IMR-90 (cell line): Measurements from ENCODE around the gene CREB1. TPM values are rescaled to one million over a fixed set of nuclear protein-coding genes. Genes with fewer than 3 reads are reported as not detected.

Experiments used
- ATAC-seq: fragments of 200-7000 bp; cut with Tn5 transposase; 2 replicates; pipeline ENCODE4 v1.9.1; 2020; ENCODE audit warnings: low read depth, mild to moderate bottlenecking, moderate library complexity
- BruUV-seq: library from RNA; stranded (reverse); fragments of 400-500 nt; replicated peaks from 2 replicates; lab custom pipeline; 2021; lab: Mats Ljungman, UMichigan
- CTCF ChIA-PET: fragments of 300-600 bp; formaldehyde crosslinking; extraction: SDS; loops from one replicate; lab custom pipeline; 2021; ENCODE audit warnings: antibody characterized with exemption; lab: Yijun Ruan, JAX
- POLR2A ChIA-PET: fragments of 300-600 bp; sonication (Branson Sonifier 250); formaldehyde crosslinking; loops from one replicate; lab custom pipeline; 2022; ENCODE audit warnings: antibody characterized with exemption; ENCODE audit not compliant: unreplicated experiment; lab: Charles Lee
- DNase-seq: peaks from one replicate; pipeline ENCODE4 v3.0.0; 2013
- H2AFZ ChIP-seq: replicated peaks from 2 replicates; pipeline ENCODE3; 2013; ENCODE audit warnings: low read length, mild to moderate bottlenecking; ENCODE audit not compliant: poor library complexity
- H2AK5ac ChIP-seq: 2 replicates; pipeline ENCODE4 v1.6.1; 2013; ENCODE audit warnings: low read depth, low read length, inconsistent platforms
- H2AK9ac ChIP-seq: replicated peaks from 2 replicates; pipeline ENCODE3; 2013; ENCODE audit warnings: mild to moderate bottlenecking, low read depth, low read length, moderate library complexity; ENCODE audit not compliant: poor library complexity
- H2BK120ac ChIP-seq: 2 replicates; pipeline ENCODE4 v1.6.1; 2013; ENCODE audit warnings: low read depth, low read length, inconsistent platforms
- H2BK15ac ChIP-seq: 3 replicates; pipeline ENCODE4 v1.6.1; 2013; ENCODE audit warnings: low read depth, low read length, inconsistent platforms
- H2BK20ac ChIP-seq: 2 replicates; pipeline ENCODE4 v1.6.1; 2013; ENCODE audit warnings: low read depth, mild to moderate bottlenecking, inconsistent platforms, low read length, moderate library complexity
- H2BK5ac ChIP-seq: 2 replicates; pipeline ENCODE4 v1.6.1; 2013; ENCODE audit warnings: mild to moderate bottlenecking, low read depth, low read length, inconsistent platforms; ENCODE audit not compliant: poor library complexity, severe bottlenecking
- H3K14ac ChIP-seq: replicated peaks from 2 replicates; pipeline ENCODE4 v1.6.1; 2013; ENCODE audit warnings: low read depth, low read length, inconsistent platforms
- H3K18ac ChIP-seq: 2 replicates; pipeline ENCODE4 v1.6.1; 2013; ENCODE audit warnings: low read depth, low read length, control low read depth
- H3K23ac ChIP-seq: 2 replicates; pipeline ENCODE4 v1.6.1; 2013; ENCODE audit warnings: low read depth, low read length, inconsistent platforms
- H3K27ac ChIP-seq: 2 replicates; pipeline ENCODE4 v1.5.1; 2013; ENCODE audit warnings: mild to moderate bottlenecking, control low read depth, low read length; ENCODE audit not compliant: insufficient read depth
- H3K27me3 ChIP-seq: 2 replicates; pipeline ENCODE4 v1.6.1; 2013; ENCODE audit warnings: low read length; ENCODE audit not compliant: control insufficient read depth, insufficient read depth
- H3K36me3 ChIP-seq: 2 replicates; pipeline ENCODE4 v1.6.1; 2013; ENCODE audit warnings: low read length, mixed read lengths; ENCODE audit not compliant: control insufficient read depth, insufficient read depth
- H3K4ac ChIP-seq: 2 replicates; pipeline ENCODE4 v1.6.1; 2013; ENCODE audit warnings: low read depth, low read length, inconsistent platforms
- H3K4me1 ChIP-seq: 2 replicates; pipeline ENCODE4 v1.6.1; 2013; ENCODE audit warnings: low read length, mixed read lengths; ENCODE audit not compliant: control insufficient read depth, insufficient read depth
- H3K4me2 ChIP-seq: 2 replicates; pipeline ENCODE4 v1.6.1; 2013; ENCODE audit warnings: low read depth, mild to moderate bottlenecking, control low read depth, low read length, moderate library complexity
- H3K4me3 ChIP-seq: 2 replicates; pipeline ENCODE4 v1.5.1; 2013; ENCODE audit warnings: low read depth, mild to moderate bottlenecking, control low read depth, low read length, moderate library complexity; ENCODE audit not compliant: insufficient read depth
- H3K56ac ChIP-seq: 2 replicates; pipeline ENCODE4 v1.6.1; 2013; ENCODE audit warnings: low read length, inconsistent platforms; ENCODE audit not compliant: insufficient read depth; ENCODE audit errors: extremely low read depth
- H3K79me1 ChIP-seq, 2 experiments: 2 replicates each; pipeline ENCODE4 v1.6.1; 2013; ENCODE audit warnings: low read length in 2 of 2, inconsistent platforms in 1 of 2, low read depth in 1 of 2
- H3K9ac ChIP-seq: 2 replicates; pipeline ENCODE4 v1.6.1; 2013; ENCODE audit warnings: low read depth, low read length, control low read depth
- H3K9me1 ChIP-seq: 2 replicates; pipeline ENCODE4 v1.6.1; 2013; ENCODE audit warnings: low read length, inconsistent platforms; ENCODE audit not compliant: insufficient read depth
- H3K9me3 ChIP-seq: 2 replicates; pipeline ENCODE4 v1.6.1; 2013; ENCODE audit warnings: low read length; ENCODE audit not compliant: control insufficient read depth, insufficient read depth
- H4K20me1 ChIP-seq: 2 replicates; pipeline ENCODE4 v1.6.1; 2013; ENCODE audit warnings: low read length, inconsistent platforms; ENCODE audit not compliant: insufficient read depth
- H4K5ac ChIP-seq: 2 replicates; pipeline ENCODE4 v1.6.1; 2013; ENCODE audit warnings: mild to moderate bottlenecking, low read depth, low read length, control low read depth
- H4K8ac ChIP-seq, 2 experiments: 2 replicates each; pipeline ENCODE4 v1.6.1; 2013; ENCODE audit warnings: low read depth in 2 of 2, low read length in 2 of 2, control low read depth in 1 of 2, inconsistent platforms in 1 of 2
- H4K91ac ChIP-seq: 2 replicates; pipeline ENCODE4 v1.6.1; 2013; ENCODE audit warnings: low read depth, low read length, inconsistent platforms; ENCODE audit not compliant: insufficient read depth
- BHLHE40 ChIP-seq: fragments of 150-350 bp; IDR thresholded peaks from 2 replicates; pipeline ENCODE4 v1.6.1; 2016; ENCODE audit warnings: mild to moderate bottlenecking, low read depth, low read length
- CEBPB ChIP-seq: IDR thresholded peaks from 2 replicates; pipeline ENCODE4 v1.6.1; 2012; ENCODE audit warnings: low read depth, low read length, improper control_type of control experiment
- CHD1 ChIP-seq: IDR thresholded peaks from 2 replicates; pipeline ENCODE4 v1.6.1; 2012; ENCODE audit warnings: low read depth, low read length, improper control_type of control experiment
- CTCF ChIP-seq: conservative IDR thresholded peaks from 2 replicates; pipeline ENCODE4 v1.5.1; 2012; ENCODE audit warnings: mild to moderate bottlenecking, low read depth, low read length, improper control_type of control experiment
- ELK1 ChIP-seq: fragments of 150-350 bp; IDR thresholded peaks from 2 replicates; pipeline ENCODE4 v1.6.1; 2016; ENCODE audit warnings: low read depth, mild to moderate bottlenecking, low read length, moderate library complexity, borderline replicate concordance
- FOS ChIP-seq: fragments of 150-350 bp; IDR thresholded peaks from 2 replicates; pipeline ENCODE4 v1.6.1; 2016; ENCODE audit warnings: low read depth, low read length
- MAFK ChIP-seq: IDR thresholded peaks from 2 replicates; pipeline ENCODE4 v1.6.1; 2012; ENCODE audit warnings: low read depth, low read length, improper control_type of control experiment
- MAZ ChIP-seq: IDR thresholded peaks from 2 replicates; pipeline ENCODE4 v1.6.1; 2012; ENCODE audit warnings: low read depth, mild to moderate bottlenecking, low read length, improper control_type of control experiment, moderate library complexity, borderline replicate concordance
- MXI1 ChIP-seq: IDR thresholded peaks from 2 replicates; pipeline ENCODE4 v1.6.1; 2012; ENCODE audit warnings: low read depth, mild to moderate bottlenecking, low read length, moderate library complexity, borderline replicate concordance
- NFE2L2 ChIP-seq: fragments of 150-350 bp; IDR thresholded peaks from 2 replicates; pipeline ENCODE4 v1.6.1; 2016; ENCODE audit warnings: low read depth, mild to moderate bottlenecking, low read length
- POLR2A ChIP-seq: IDR thresholded peaks from 2 replicates; pipeline ENCODE4 v1.6.1; 2012; ENCODE audit warnings: mild to moderate bottlenecking, low read depth, low read length
- RAD21 ChIP-seq: IDR thresholded peaks from 2 replicates; pipeline ENCODE4 v1.6.1; 2012; ENCODE audit warnings: low read length, improper control_type of control experiment
- RCOR1 ChIP-seq: IDR thresholded peaks from 2 replicates; pipeline ENCODE4 v1.6.1; 2012; ENCODE audit warnings: mild to moderate bottlenecking, low read length, improper control_type of control experiment; ENCODE audit not compliant: insufficient replicate concordance
- RFX5 ChIP-seq: IDR thresholded peaks from 2 replicates; pipeline ENCODE4 v1.8.0; 2012; ENCODE audit warnings: low read depth, mild to moderate bottlenecking, low read length, moderate library complexity
- SMC3 ChIP-seq: fragments of 150-350 bp; IDR thresholded peaks from 2 replicates; pipeline ENCODE4 v1.6.1; 2016; ENCODE audit warnings: low read depth, mild to moderate bottlenecking, antibody characterized with exemption, low read length, moderate library complexity
- USF2 ChIP-seq: fragments of 150-350 bp; IDR thresholded peaks from 2 replicates; pipeline ENCODE4 v1.6.1; 2017; ENCODE audit warnings: mild to moderate bottlenecking, antibody characterized with exemption, low read length, low read depth
- WGBS, 2 experiments: methylation state at CpG; one replicate each; pipeline versions ENCODE4 v1.1.5 to v1.1.7; 2013; ENCODE audit warnings: missing lambda C conversion rate in 2 of 2; ENCODE audit not compliant: insufficient read length in 1 of 2; ENCODE audit errors: extremely low coverage in 2 of 2; 5-methylcytosine and 5-hydroxymethylcytosine counted together
- dilution Hi-C: fragments of 300-500 bp; cut with HindIII; formaldehyde crosslinking; loops from one replicate; pipeline ENCODE4 v1.14.3; 2018; ENCODE audit warnings: low sequenced_read_pairs; ENCODE audit not compliant: unreplicated experiment
- in situ Hi-C: fragments of 300-500 bp; cut with MboI; formaldehyde crosslinking; loops from 3 replicates; pipeline ENCODE4 v1.14.3; 2019; ENCODE audit warnings: low sequenced_read_pairs, inconsistent platforms, mixed read lengths
- intact Hi-C: fragments of 100-400 bp; cut with micrococcal nuclease; formaldehyde crosslinking; loops from 2 replicates; pipeline ENCODE4 v1.10.0; 2022
- polyA plus RNA-seq, 3 experiments: library from polyadenylated mRNA; depleted of rRNA; stranded (reverse); fragments of >200 nt; gene quantifications; 2 replicates each; pipeline ENCODE4 v1.2.3, GENCODE V29; 2012; ENCODE audit warnings: low replicate concordance in 1 of 3
- total RNA-seq: library from RNA; depleted of rRNA; stranded (reverse); fragments of >200 nt; gene quantifications from 2 replicates; pipeline ENCODE4 v1.2.3, GENCODE V29; 2012

The CREB1 gene
- total and polyA plus RNA-seq, 2 of the 4 experiments (the other 2 are of a cell fraction): 22.4 to 94.5 TPM

- H3K9me1 ChIP-seq: peaks cover 6% of the 10 kb centered on the region; the same call in 1 of the 2 replicates
- CTCF ChIA-PET: no interaction called here
- POLR2A ChIA-PET: interaction anchor here (0.7 to 1.1 kb wide), 2 partner anchors 10 to 11 kb away, joined by 17 to 22 read pairs; partner anchors contain the start of gene CREB1
These were observed 10.7 kb downstream of the CREB1 start for GRCh38 chr2:207540431-207540830.

More at GRCh38 chr2:207540431-207540830, 10.7 kb downstream of the CREB1 start:
- Histone ChIP-seq H3K79me1 (peaks cover 19 to 67% of the 10 kb centered on the region in 2 experiments), H3K9me3 (no peaks in the 10 kb centered on the region), H3K56ac (no peak overlapping the region), H3K4me1 (no peaks in the 10 kb centered on the region), H2AK5ac (no peak overlapping the region), H3K4me2 (no peak overlapping the region), H4K91ac (no peak overlapping the region), H2BK20ac (no peak overlapping the region), H3K23ac (no peak overlapping the region), H2BK15ac (no peak overlapping the region), H3K36me3 (peaks cover 2% of the 10 kb centered on the region), H3K4ac (no peak overlapping the region), H2BK5ac (no peak overlapping the region), H2AFZ (no peak overlapping the region), H2BK120ac (no peak overlapping the region), H3K27ac (no peak overlapping the region), H3K18ac (no peak overlapping the region), H4K5ac (no peak overlapping the region), H3K4me3 (no peak overlapping the region), H4K8ac (no peak overlapping the region), H3K9ac (no peak overlapping the region), H3K14ac (no peak overlapping the region), H4K20me1 (peaks cover 28% of the 10 kb centered on the region; the same call in 1 of the 2 replicates), H3K27me3 (no peaks in the 10 kb centered on the region), H2AK9ac (no peak overlapping the region)
- BruUV-seq: no TSS peak
- DNase-seq: no peak
- WGBS, 2 experiments: no CpG with 5 or more reads among the region's 2 CpGs
- ATAC-seq: no peak
- dilution Hi-C loops (no loop called here), in situ Hi-C loops (no loop called here), intact Hi-C loops (no loop called here)
- TF ChIP-seq RFX5: no peak
- no peak for TF ChIP-seq RCOR1
- no peak for TF ChIP-seq SMC3
- no peak for TF ChIP-seq CHD1
- TF ChIP-seq CEBPB: no peak
- TF ChIP-seq USF2: no peak
- no peak for TF ChIP-seq POLR2A
- no peak for TF ChIP-seq RAD21
- TF ChIP-seq ELK1: no peak
- no peak for TF ChIP-seq MAFK
- no peak for TF ChIP-seq FOS
- TF ChIP-seq MXI1: no peak
- TF ChIP-seq CTCF: no peak
- TF ChIP-seq MAZ: no peak
- TF ChIP-seq BHLHE40: no peak
- no peak for TF ChIP-seq NFE2L2
